Activated CD8-positive, alpha-beta T cell treated with anti-CD3 and anti-CD28 coated beads, Interleukin-2, amount 10 ng/mL, durations not matched to agents 7 days and 5 days (primary cell): ENCODE data around the gene OSTM1. TPM values are rescaled to one million over a fixed set of nuclear protein-coding genes. Genes with fewer than 3 reads are reported as not detected.

ENCODE experiments used
- ATAC-seq: fragments of 150-1000 bp; cut with Tn5 transposase; one replicate; pipeline ENCODE4 v1.10.0; 2021; ENCODE audit warnings: moderate library complexity
- CTCF ChIA-PET: fragments of 350-600 bp; sonication (Branson Sonifier 250); formaldehyde crosslinking; loops from one replicate; lab custom pipeline; 2021; ENCODE audit warnings: antibody characterized with exemption; lab: Charles Lee
- POLR2A ChIA-PET: fragments of 350-600 bp; sonication (Branson Sonifier 250); formaldehyde crosslinking; loops from one replicate; lab custom pipeline; 2021; ENCODE audit warnings: antibody characterized with exemption; lab: Charles Lee
- DNase-seq: peaks from one replicate; pipeline ENCODE4 v3.0.0-alpha.2; 2020
- H3K27ac Mint-ChIP-seq: one replicate; pipeline ENCODE4 v1.8.0; 2021; ENCODE audit warnings: mild to moderate bottlenecking, mixed read lengths
- H3K27me3 Mint-ChIP-seq: one replicate; pipeline ENCODE4 v1.8.0; 2021; ENCODE audit warnings: low read depth, mixed read lengths
- H3K36me3 Mint-ChIP-seq: one replicate; pipeline ENCODE4 v1.8.0; 2021; ENCODE audit warnings: low read depth, mixed read lengths
- H3K4me1 Mint-ChIP-seq: one replicate; pipeline ENCODE4 v1.8.0; 2021; ENCODE audit warnings: low read depth, mixed read lengths
- H3K4me3 Mint-ChIP-seq: one replicate; pipeline ENCODE4 v1.8.0; 2021; ENCODE audit warnings: mild to moderate bottlenecking, mixed read lengths
- H3K9me3 Mint-ChIP-seq: one replicate; pipeline ENCODE4 v1.8.0; 2022; ENCODE audit warnings: mixed read lengths; ENCODE audit not compliant: insufficient read depth
- total RNA-seq, 2 experiments: library from RNA; stranded (reverse); gene quantifications; one replicate each; pipeline ENCODE4 v1.2.3, GENCODE V29; 2021

OSTM1 gene, protein sequence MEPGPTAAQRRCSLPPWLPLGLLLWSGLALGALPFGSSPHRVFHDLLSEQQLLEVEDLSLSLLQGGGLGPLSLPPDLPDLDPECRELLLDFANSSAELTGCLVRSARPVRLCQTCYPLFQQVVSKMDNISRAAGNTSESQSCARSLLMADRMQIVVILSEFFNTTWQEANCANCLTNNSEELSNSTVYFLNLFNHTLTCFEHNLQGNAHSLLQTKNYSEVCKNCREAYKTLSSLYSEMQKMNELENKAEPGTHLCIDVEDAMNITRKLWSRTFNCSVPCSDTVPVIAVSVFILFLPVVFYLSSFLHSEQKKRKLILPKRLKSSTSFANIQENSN
- total RNA-seq = 10 to 100 TPM; 25.2 to 25.5 TPM

DNA sequence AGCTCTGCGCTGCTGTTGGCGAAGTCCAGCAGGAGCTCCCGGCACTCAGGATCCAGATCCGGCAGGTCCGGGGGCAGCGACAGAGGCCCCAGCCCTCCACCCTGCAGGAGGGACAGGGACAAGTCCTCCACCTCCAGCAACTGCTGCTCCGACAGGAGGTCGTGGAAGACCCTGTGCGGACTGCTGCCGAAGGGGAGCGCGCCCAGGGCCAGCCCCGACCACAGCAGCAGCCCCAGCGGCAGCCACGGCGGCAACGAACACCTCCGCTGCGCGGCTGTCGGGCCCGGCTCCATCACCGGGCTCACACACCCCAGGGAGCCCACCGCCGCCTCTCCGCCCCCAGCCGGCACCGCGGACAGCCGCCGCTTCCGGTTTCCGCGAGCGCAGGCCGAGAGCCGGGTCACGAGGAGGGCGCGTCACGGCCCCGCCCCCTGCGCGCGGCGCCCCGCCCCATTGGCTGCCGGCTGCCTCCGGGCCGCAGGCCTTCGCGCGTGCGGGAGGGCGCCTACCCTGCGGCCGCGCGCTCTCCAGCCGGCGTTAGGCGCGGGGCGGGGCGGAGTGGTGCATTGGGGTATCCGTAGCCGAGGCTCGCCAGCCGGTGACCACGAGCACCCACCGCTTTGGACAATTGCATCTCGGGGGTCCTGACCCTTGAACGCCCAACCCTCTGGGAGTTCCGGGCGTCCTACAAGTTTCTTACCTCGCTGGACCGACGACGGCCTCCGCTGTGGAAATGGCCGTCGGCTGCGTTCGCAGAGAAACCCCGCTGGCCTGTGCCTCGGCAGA, at the start of gene OSTM1:
Gene OSTM1, minus strand, starts transcription at position 383 of the 786 bp plus-strand sequence. Its CDS starts 90 bp downstream, at position 293.
- peaks cover 21% of the 10 kb centered on the region for H3K4me1 Mint-ChIP-seq
- peak within 1 kb of the TSS; percentile 85 for H3K4me3 Mint-ChIP-seq
- CTCF ChIA-PET = interaction anchor here (1.0 to 1.3 kb wide), 2 partner anchors 28 to 418 kb away, joined by 3 to 4 read pairs; no protein-coding TSS in a partner anchor
- peak; percentile 94 for DNase-seq
- no peaks in the 10 kb centered on the region for H3K9me3 Mint-ChIP-seq
- POLR2A ChIA-PET = no interaction called here
- ATAC-seq = peak; percentile 98
- H3K27ac Mint-ChIP-seq = peak within 1 kb of the TSS; percentile 83
- peaks cover 8% of the 10 kb centered on the region for H3K36me3 Mint-ChIP-seq
- H3K27me3 Mint-ChIP-seq = peaks cover 21% of the 10 kb centered on the region

DNA sequence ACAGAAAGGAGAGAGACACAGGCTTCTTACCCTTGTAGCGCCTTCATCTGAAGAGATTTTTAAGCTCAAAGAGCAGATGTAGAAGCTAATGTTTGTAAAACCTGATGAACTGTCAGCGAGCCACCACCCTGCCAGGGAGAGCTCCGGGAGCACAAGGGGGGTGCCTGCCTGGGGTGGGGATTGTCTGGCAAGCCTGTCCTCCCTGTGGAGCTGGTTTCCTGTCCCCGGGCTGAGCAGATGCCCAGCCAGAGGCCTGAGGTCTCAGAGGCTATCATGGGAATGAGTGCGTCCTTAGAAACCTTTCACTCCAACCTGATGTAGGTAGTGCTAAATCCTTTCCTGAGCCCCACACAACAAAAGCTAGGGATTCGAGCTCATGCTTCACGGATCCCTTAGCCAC, 49.4 kb upstream of the OSTM1 start:
- H3K27ac Mint-ChIP-seq = no peak overlapping the region
- H3K36me3 Mint-ChIP-seq = no peaks in the 10 kb centered on the region
- POLR2A ChIA-PET = interaction anchor here (0.7 kb wide), 1 partner anchor 354 kb away, joined by 3 read pairs; no protein-coding TSS in a partner anchor
- no peak overlapping the region for H3K4me3 Mint-ChIP-seq
- CTCF ChIA-PET = no interaction called here
- peaks cover 80% of the 10 kb centered on the region for H3K27me3 Mint-ChIP-seq
- DNase-seq = no peak
- ATAC-seq = no peak
- peaks cover 14% of the 10 kb centered on the region for H3K4me1 Mint-ChIP-seq
- no peaks in the 10 kb centered on the region for H3K9me3 Mint-ChIP-seq

DNA sequence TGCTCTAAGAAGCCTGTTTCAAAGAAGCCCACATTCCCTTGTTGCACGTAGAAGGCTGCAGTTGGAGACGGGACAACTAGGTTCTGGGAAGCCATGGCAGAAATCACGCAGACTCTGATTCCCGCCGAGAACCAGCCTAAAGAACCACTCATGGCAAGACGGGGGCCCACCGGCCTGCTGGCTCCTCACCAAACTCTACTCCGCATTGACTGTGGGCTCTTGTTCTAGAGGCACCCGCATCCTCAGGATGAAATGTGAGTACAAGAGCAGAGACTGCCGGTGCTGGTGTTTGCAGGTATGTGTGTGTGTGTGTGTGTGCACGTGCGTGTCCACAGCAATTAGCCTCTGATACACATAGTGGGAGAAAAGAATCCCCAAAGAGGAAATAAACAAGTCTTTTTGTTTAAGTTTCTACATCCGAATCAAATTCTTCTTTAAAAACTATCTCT, 49.0 kb upstream of the OSTM1 start:
- peaks cover 80% of the 10 kb centered on the region for H3K27me3 Mint-ChIP-seq
- DNase-seq = no peak
- H3K36me3 Mint-ChIP-seq = no peaks in the 10 kb centered on the region
- peaks cover 17% of the 10 kb centered on the region for H3K4me1 Mint-ChIP-seq
- no peaks in the 10 kb centered on the region for H3K9me3 Mint-ChIP-seq
- no peak for ATAC-seq
- no peak overlapping the region for H3K27ac Mint-ChIP-seq
- CTCF ChIA-PET = no interaction called here
- POLR2A ChIA-PET = interaction anchor here (0.7 kb wide), 1 partner anchor 355 kb away, joined by 3 read pairs; no protein-coding TSS in a partner anchor
- H3K4me3 Mint-ChIP-seq = no peak overlapping the region

DNA sequence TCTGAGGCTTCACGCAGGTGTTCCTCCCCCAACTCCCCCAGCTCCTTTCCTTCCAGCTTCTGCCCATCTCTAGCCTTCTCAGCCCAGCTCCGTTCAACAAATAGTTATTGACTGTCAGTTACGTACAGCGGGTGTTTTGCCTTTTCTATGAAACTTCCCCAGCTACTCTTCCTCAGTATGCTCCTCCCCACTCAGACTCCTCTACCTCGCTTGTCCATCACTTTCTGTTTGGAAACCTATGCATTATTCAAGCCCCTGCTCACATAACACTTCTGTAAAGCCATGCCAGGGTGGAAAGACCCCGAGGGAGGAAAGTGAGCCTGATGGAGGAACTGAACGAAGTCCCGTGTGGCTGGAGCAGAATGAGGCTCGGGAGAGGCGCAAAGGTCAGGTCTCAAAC, 47.1 kb upstream of the OSTM1 start:
- H3K4me3 Mint-ChIP-seq = no peak overlapping the region
- no peaks in the 10 kb centered on the region for H3K36me3 Mint-ChIP-seq
- ATAC-seq (no peak), DNase-seq (no peak)
- CTCF ChIA-PET = interaction anchor here (1.3 kb wide), 1 partner anchor 371 kb away, joined by 3 read pairs; no protein-coding TSS in a partner anchor
- no peak overlapping the region for H3K27ac Mint-ChIP-seq
- H3K27me3 Mint-ChIP-seq = peaks cover 80% of the 10 kb centered on the region
- H3K9me3 Mint-ChIP-seq = no peaks in the 10 kb centered on the region
- POLR2A ChIA-PET = no interaction called here
- H3K4me1 Mint-ChIP-seq = peaks cover 24% of the 10 kb centered on the region

DNA sequence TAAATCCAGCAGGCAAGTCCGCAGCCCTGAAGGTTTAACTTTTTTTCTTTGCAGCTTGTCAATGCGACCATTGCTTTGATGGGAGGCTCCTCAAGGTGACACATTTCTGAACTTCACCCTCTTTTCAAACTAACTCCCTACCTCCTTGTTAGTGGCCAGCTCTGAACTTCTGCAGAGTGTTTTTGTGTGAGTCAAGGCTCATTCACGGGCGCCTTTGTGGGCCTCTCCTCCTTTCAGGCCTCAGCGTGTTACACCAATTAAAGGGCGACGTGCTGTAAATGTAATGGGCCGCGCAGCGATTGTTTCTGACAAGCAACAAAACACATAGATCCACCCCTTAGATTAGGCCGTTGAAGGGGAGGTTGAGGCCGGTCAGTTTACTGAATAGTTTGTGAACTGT, 45.8 kb upstream of the OSTM1 start:
- DNase-seq (no peak), ATAC-seq (no peak)
- no peak overlapping the region for H3K27ac Mint-ChIP-seq
- H3K4me3 Mint-ChIP-seq = no peak overlapping the region
- peaks cover 26% of the 10 kb centered on the region for H3K4me1 Mint-ChIP-seq
- H3K27me3 Mint-ChIP-seq = peaks cover 85% of the 10 kb centered on the region
- H3K9me3 Mint-ChIP-seq = no peaks in the 10 kb centered on the region
- CTCF ChIA-PET = interaction anchor here (1.4 to 2.4 kb wide), 2 partner anchors 143 to 372 kb away, joined by 4 to 10 read pairs; no protein-coding TSS in a partner anchor
- POLR2A ChIA-PET = no interaction called here
- H3K36me3 Mint-ChIP-seq = no peaks in the 10 kb centered on the region

DNA sequence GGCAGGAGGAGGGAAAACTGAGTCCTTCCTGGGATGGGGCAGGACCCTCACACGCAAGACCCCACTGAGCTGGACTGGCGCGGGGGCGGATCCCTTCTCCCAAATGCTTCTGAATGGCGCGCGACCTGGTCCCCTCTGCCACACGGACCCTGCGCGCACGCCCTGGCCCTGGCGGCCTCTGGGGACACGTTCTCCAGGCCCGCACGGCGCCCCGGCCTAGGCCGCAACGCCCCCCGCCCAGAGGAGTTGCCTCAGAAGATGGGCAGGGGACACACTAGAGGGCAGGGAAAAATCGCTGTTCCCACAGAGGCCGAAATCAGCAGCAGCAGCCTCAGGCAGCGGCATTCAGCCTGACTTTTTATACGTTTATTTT, 45.2 kb upstream of the OSTM1 start:
- CTCF ChIA-PET = interaction anchor here (1.4 to 2.4 kb wide), 2 partner anchors 143 to 372 kb away, joined by 4 to 10 read pairs; no protein-coding TSS in a partner anchor
- no peaks in the 10 kb centered on the region for H3K36me3 Mint-ChIP-seq
- ATAC-seq = no peak

DNA sequence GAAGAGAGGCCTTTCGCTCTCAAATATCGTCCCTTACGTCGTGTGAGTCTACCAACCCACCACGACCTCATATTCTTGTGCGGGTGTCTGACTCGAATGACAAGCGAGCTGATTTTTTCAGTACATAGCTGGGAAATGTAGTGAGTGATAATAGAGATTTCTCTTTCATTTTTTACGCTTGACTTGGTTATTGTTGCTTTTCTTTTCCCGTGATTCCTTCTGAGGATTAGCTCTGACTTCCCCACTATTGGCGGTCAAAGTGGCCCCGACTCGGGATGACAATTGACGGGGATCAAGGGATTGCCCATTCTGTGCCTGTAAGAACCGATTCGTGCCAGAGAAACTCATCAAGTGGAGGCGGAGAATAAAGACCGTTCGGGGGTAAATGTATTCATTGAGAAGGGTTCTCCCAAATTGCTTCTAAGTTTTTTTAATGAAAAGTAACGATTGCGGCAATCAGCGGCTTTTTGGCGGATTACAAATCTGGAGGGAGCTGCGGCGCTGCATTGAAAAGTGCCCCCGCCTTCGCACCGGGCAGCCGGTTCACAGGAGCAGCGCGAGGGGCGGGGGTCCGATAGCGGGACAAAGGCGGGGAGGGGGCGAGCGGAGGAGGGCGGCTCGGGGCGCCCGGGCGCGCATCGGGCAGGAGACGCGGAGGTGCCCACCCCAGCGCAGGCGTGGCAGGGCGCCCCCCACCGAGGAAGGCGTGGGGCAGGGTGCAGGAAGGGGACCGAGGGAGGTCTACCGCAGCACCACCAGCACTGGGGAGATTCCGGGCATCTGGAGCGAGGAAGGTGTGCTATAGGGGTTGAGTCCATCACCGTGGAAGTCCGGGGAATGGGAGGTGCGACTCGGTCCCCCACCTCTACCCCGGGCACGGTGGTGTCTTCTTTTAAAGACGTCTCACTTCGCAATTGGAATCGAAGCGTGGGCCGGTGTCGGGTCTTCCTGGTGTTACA, 44.5 kb upstream of the OSTM1 start:
- ATAC-seq (no peak), DNase-seq (peak; percentile 29)
- no peaks in the 10 kb centered on the region for H3K9me3 Mint-ChIP-seq
- CTCF ChIA-PET = interaction anchor here (0.7 to 2.4 kb wide), 4 partner anchors 14 to 373 kb away, joined by 3 to 10 read pairs (median 4); no protein-coding TSS in a partner anchor
- H3K36me3 Mint-ChIP-seq = no peaks in the 10 kb centered on the region
- H3K4me1 Mint-ChIP-seq = peaks cover 37% of the 10 kb centered on the region
- peak overlapping the region; percentile 60 for H3K27ac Mint-ChIP-seq
- peak overlapping the region; percentile 83 for H3K4me3 Mint-ChIP-seq
- POLR2A ChIA-PET = no interaction called here
- H3K27me3 Mint-ChIP-seq = peaks cover 86% of the 10 kb centered on the region

More for the DNA sequence above, 45.2 kb upstream of the OSTM1 start:
- H3K4me3 Mint-ChIP-seq = peak overlapping the region; percentile 83
- no peak overlapping the region for H3K27ac Mint-ChIP-seq
- POLR2A ChIA-PET = no interaction called here
- peaks cover 32% of the 10 kb centered on the region for H3K4me1 Mint-ChIP-seq
- no peaks in the 10 kb centered on the region for H3K9me3 Mint-ChIP-seq
- peaks cover 86% of the 10 kb centered on the region for H3K27me3 Mint-ChIP-seq
- no peak for DNase-seq

DNA sequence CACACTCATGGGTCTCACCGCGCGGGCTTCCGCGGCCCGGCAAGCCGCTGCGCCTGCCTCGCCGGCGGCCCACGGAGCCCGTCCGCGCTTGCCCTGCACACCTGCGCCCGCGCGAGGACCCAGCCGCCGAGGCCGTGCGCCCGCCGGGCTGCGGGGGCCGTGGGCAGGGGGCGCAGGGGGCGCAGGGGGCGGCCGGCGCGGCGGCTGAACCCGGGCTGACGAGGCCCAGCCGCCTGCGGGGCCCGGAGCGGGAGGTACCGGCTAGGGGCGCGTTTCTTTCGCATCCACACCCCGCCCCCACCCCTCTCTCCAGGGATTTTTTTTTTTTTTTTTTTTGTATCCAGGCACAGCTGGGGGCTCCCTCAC, 43.8 kb upstream of the OSTM1 start:
- ATAC-seq = peak; percentile 27
- H3K9me3 Mint-ChIP-seq = no peaks in the 10 kb centered on the region
- peak overlapping the region; percentile 83 for H3K4me3 Mint-ChIP-seq
- POLR2A ChIA-PET = no interaction called here
- H3K4me1 Mint-ChIP-seq = peaks cover 45% of the 10 kb centered on the region
- no peak overlapping the region for H3K27ac Mint-ChIP-seq
- CTCF ChIA-PET = interaction anchor here (0.7 to 2.4 kb wide), 2 partner anchors 57 to 374 kb away, joined by 3 to 10 read pairs; no protein-coding TSS in a partner anchor
- no peaks in the 10 kb centered on the region for H3K36me3 Mint-ChIP-seq
- DNase-seq = no peak
- H3K27me3 Mint-ChIP-seq = peaks cover 84% of the 10 kb centered on the region

DNA sequence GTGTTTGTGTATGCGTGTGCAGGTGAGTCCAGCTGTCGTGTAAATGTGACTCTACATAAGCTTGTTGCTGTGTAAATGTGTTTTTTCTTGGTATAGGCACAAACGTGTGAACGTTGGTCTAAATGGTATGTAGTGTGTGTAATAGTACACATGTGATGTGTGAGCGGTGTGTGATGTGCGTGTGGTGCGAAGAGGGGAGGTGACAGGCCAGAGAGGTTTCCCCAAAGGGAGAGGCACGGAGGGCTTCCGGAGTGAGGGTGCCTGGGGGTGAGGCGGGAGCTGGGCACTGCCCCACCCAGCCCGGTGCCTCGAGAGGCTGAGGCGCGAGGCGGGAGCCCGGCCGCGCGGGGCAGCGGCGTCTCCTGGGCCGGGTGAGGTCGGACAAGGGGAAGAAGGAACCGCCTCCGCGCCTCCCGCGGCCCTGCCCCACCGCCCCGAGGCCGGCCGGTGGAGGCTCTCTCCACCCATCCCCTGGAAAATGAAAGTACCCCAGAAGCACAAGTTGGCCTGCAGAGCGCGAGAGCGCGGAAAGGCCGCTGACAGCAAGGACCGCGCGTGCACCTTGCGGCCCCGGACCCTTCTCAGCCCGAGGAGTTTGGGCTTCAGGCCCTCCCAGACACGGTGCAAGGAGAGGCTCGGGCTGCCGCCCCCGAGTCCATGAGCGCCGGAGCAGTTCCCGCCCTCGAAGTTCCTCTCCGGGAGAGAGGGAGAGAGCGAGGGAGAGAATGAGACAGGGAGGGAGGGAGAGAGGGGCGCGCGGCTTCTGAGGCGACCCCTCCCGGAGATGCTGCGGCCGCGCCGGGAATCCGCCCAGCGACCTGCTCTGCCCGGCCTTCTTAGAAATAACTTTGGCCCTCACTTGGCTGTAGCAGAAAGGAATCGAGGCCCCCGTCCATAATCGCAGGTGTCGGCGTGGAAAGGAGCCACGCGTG, 43.2 kb upstream of the OSTM1 start:
- Mint-ChIP-seq H3K27ac (no peak overlapping the region), H3K4me3 (peak overlapping the region; percentile 72), H3K9me3 (no peaks in the 10 kb centered on the region), H3K27me3 (peaks cover 84% of the 10 kb centered on the region), H3K4me1 (peaks cover 46% of the 10 kb centered on the region), H3K36me3 (no peaks in the 10 kb centered on the region)
- ChIA-PET CTCF (interaction anchor here (0.8 to 1.8 kb wide), 2 partner anchors 374 to 376 kb away, joined by 3 to 7 read pairs; no protein-coding TSS in a partner anchor), POLR2A (interaction anchor here (0.6 kb wide), 1 partner anchor 482 kb away, joined by 3 read pairs; no protein-coding TSS in a partner anchor)
- peak; percentile 66 for ATAC-seq
- peak; percentile 49 for DNase-seq
